Vagina (tissue), 2 donors: ENCODE results near the gene STOX1.

Source experiments
- CTCF ChIP-seq, 3 experiments: fragments of 450-650 bp in 2 of 3; fragments of 200-600 bp in 1 of 3; sonication (generic) in 1 of 3; IDR thresholded peaks; one replicate each; pipeline ENCODE4 v1.5.1; 2017 to 2019; ENCODE audit warnings: antibody characterized with exemption in 3 of 3, mild to moderate bottlenecking in 2 of 3, moderate library complexity in 2 of 3
- POLR2A ChIP-seq, 2 donors: fragments of 450-650 bp; IDR thresholded peaks; one replicate each; pipeline ENCODE4 v1.6.1; 2017; ENCODE audit warnings: antibody characterized with exemption in 2 of 2, mild to moderate bottlenecking in 2 of 2, moderate library complexity in 2 of 2

DNA sequence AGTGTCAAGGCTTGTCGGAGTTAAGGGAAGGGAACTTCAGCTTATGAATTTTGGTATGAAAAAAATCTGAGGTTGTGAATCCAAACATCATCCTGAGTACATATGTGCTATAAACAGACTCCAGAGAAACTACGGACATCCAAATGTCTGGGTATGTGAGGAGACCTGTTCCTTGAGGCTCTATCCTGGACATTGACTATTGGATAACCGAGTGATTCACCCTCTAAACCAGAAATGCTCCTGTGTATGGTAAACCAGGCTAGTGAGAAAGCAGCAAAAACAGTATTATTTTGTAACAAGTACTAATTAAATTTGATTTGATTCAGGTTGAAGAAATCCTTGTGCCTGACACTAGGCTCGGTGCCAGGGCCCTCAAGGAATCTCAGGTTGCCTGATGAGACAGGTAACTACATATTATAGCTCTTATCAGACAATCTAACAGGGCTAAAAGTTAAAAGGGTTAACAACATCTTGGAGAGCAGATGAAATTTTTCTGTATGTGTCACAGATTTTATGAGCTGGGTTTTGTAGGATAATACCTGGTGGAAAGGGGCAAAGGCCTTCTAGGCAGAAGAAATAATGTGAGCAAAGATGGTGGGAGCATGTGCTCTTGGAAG lies 10.4 kb upstream of the STOX1 start:
- TF ChIP-seq POLR2A (IDR thresholded peaks at IDR 0.05) (no peak), CTCF (IDR thresholded peaks at IDR 0.05) (no peak)
